Measurements from ENCODE around the gene PIK3CB. TPM values are rescaled to one million over a fixed set of nuclear protein-coding genes. Genes with fewer than 3 reads are reported as not detected.
"Not testable (repeated sequence)": the region's sequence is repeated elsewhere in the genome, so short reads cannot be mapped to it uniquely, and the experiment has no call there.

Gene PIK3CB
- total and polyA plus RNA-seq, 2 experiments from 2014 or later: 8.1 to 12.6 TPM

DNA sequence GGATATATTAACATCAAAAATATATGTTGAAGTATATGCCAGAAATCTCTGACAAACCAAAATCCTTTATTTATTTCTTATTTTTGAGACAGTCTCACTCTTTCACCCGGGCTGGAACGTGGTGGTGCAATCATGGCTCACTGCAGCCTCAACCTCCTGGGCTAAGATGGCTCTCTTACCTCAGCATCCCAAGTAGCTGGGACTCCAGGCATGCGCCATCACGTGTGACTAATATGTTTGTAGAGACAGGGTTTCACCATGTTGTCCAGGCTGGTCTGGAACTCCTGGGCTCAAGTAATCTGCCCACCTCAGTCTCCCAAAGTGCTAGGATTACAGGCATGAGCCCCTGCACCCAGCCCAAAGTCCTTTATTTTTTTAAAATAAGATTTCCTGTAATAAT, 214.3 kb downstream of the PIK3CB start:
- H3K27ac ChIP-seq: no peak overlapping the region
- H3K27me3 ChIP-seq: no peaks in the 10 kb centered on the region
- no peaks in the 10 kb centered on the region for H3K9me3 ChIP-seq (ENCODE audit: low read depth)
- no peaks in the 10 kb centered on the region for H3K36me3 ChIP-seq
- no peak for TF ChIP-seq CTCF (IDR thresholded peaks at IDR 0.05; ENCODE audit: low read depth, low read length)
- no peaks in the 10 kb centered on the region for H3K4me1 ChIP-seq (ENCODE audit: low read depth)
- no peak for DNase-seq (ENCODE audit: low read depth in 1 of 2, low spot score in 1 of 2)
- no peak overlapping the region for H3K4me3 ChIP-seq

DNA sequence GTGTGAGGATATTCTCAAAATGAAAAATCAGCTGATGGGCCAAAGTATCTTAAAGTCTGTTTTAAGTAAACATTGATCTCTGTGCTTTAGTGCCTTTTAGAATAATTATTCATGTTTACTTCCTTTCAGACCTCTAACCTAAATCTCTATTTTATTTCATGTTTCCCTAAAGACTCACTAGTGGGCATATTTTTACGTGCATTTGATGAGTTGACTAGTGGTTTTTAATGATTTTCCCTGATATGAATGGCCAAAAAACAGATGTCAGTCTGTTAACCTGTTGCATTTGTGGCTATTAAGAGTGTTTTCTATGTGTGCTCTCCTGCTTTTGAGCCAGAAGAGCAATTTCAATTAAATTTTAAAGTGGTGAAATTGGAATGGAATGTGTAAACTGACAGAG, 219.3 kb downstream of the PIK3CB start:
- no peaks in the 10 kb centered on the region for H3K4me1 ChIP-seq (ENCODE audit: low read depth)
- H3K9me3 ChIP-seq (ENCODE audit: low read depth): no peaks in the 10 kb centered on the region
- no peak for DNase-seq (ENCODE audit: low read depth in 1 of 2, low spot score in 1 of 2)
- H3K4me3 ChIP-seq: no peak overlapping the region
- no peak for TF ChIP-seq CTCF (IDR thresholded peaks at IDR 0.05; ENCODE audit: low read depth, low read length)
- no peaks in the 10 kb centered on the region for H3K27me3 ChIP-seq
- no peaks in the 10 kb centered on the region for H3K36me3 ChIP-seq
- H3K27ac ChIP-seq: no peak overlapping the region

DNA sequence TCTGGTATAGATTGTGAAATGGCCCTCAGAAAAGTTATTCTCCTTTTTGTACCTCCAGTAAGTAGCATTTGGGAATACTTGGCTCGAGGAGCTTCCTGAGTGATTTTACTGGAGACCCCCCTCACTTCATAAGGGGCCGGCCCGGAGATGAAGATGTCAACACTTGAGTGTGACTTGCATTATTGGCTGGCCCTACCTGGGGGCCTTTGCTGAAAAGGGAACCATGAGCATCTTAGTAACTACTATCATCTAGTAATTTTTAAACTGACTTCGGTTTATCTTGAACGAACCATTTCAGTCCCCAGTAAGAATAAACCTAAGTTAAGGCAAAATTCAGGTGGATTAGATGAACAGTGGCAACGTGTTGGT, 224.8 kb downstream of the PIK3CB start:
- Histone ChIP-seq H3K4me1 (ENCODE audit: low read depth) (peaks cover 3% of the 10 kb centered on the region), H3K9me3 (ENCODE audit: low read depth) (no peaks in the 10 kb centered on the region), H3K4me3 (peak overlapping the region; percentile 37), H3K27me3 (no peaks in the 10 kb centered on the region), H3K27ac (no peak overlapping the region), H3K36me3 (no peaks in the 10 kb centered on the region)
- no peak for DNase-seq (ENCODE audit: low read depth in 1 of 2, low spot score in 1 of 2)
- TF ChIP-seq CTCF (IDR thresholded peaks at IDR 0.05; ENCODE audit: low read depth, low read length): no peak

- Histone ChIP-seq H3K4me1 (ENCODE audit: low read depth) (peaks cover 3% of the 10 kb centered on the region), H3K4me3 (peak within 1 kb of the TSS; percentile 37), H3K27ac (peak within 1 kb of the TSS; percentile 87), H3K36me3 (no peaks in the 10 kb centered on the region), H3K27me3 (no peaks in the 10 kb centered on the region), H3K9me3 (ENCODE audit: low read depth) (no peaks in the 10 kb centered on the region)
- no peak for TF ChIP-seq CTCF (IDR thresholded peaks at IDR 0.05; ENCODE audit: low read depth, low read length)
- peak; percentile 70 to 76 for DNase-seq (ENCODE audit: low read depth in 1 of 2, low spot score in 1 of 2)
Measured at GRCh38 chr3:138608322-138609135, 226.2 kb downstream of the PIK3CB start, which contains the start of gene FAIM. FAIM (plus strand) TSS chr3:138608771; CDS start chr3:138619727, 10,956 bp downstream.

DNA sequence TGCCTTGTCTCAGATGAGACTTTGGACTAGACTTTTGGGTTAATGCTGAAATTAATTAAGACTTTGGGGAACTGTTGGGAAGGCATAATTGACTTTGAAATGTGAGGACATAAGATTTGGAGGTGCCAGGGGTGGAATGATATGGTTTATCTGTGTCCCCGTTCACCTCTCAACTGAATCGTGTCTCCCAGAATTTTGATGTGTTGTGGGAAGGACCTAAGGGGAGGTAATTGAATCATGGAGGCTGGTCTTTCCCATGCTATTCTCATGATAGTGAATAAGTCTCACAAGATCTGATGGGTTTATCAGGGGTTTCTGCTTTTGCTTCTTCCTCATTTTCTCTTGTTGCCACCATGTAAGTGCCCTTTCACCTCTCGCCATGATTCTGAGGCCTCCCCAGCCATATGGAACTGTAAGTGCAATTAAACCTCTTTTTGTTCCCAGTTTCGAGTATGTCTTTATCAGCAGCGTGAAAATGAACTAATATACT, 230.6 kb downstream of the PIK3CB start:
- not testable (repeated sequence) for H3K27me3 ChIP-seq; H3K27ac ChIP-seq; H3K36me3 ChIP-seq; DNase-seq (ENCODE audit: low read depth in 1 of 2, low spot score in 1 of 2); H3K4me1 ChIP-seq (ENCODE audit: low read depth); H3K4me3 ChIP-seq; H3K9me3 ChIP-seq (ENCODE audit: low read depth)

Other genes with a start within 250 kb of the PIK3CB start
- gene CEP70, start 240.7 kb downstream of the PIK3CB start, total RNA-seq: 18.3 and 43.1 TPM in 2 replicates
- 29.1 and 49.8 TPM in 2 replicates for gene CEP70, start 240.7 kb downstream of the PIK3CB start, polyA plus RNA-seq
- 8.3 and 9.1 TPM in 2 replicates for gene FAIM, start 226.2 kb downstream of the PIK3CB start, total RNA-seq
- gene FAIM, start 226.2 kb downstream of the PIK3CB start, polyA plus RNA-seq: 4.2 and 12.6 TPM in 2 replicates
- gene FOXL2, start 112.2 kb upstream of the PIK3CB start, total RNA-seq: 0.25 TPM in 1 of 2 replicates, not detected in the other
- not detected in 2 replicates for gene FOXL2, start 112.2 kb upstream of the PIK3CB start, polyA plus RNA-seq
- 0.11 TPM in 1 of 2 replicates, not detected in the other for gene FOXL2NB, start 112.3 kb upstream of the PIK3CB start, total RNA-seq
- not detected in 2 replicates for gene FOXL2NB, start 112.3 kb upstream of the PIK3CB start, polyA plus RNA-seq
- gene PRR23A, start 171.3 kb upstream of the PIK3CB start, total RNA-seq: not detected in 2 replicates
- gene PRR23A, start 171.3 kb upstream of the PIK3CB start, polyA plus RNA-seq: not detected in 2 replicates
- gene PRR23B, start 186.0 kb upstream of the PIK3CB start, total RNA-seq: not detected in 2 replicates
- not detected in 2 replicates for gene PRR23B, start 186.0 kb upstream of the PIK3CB start, polyA plus RNA-seq
- gene PRR23C, start 210.0 kb upstream of the PIK3CB start, total RNA-seq: not detected in 2 replicates
- not detected in 2 replicates for gene PRR23C, start 210.0 kb upstream of the PIK3CB start, polyA plus RNA-seq

Measured in cardiac muscle cell (in vitro differentiated cells and primary cell).